T-helper 17 cell (primary cell): ENCODE measurements around the gene PCYOX1L. TPM values are rescaled to one million over a fixed set of nuclear protein-coding genes. Genes with fewer than 3 reads are reported as not detected.

Source experiments
- ATAC-seq: fragments of 150-1000 bp; cut with Tn5 transposase; 2 replicates; pipeline ENCODE4 v1.10.0; 2021; ENCODE audit warnings: mild to moderate bottlenecking, moderate library complexity
- DNase-seq, 3 donors: peaks; one replicate each; pipeline versions ENCODE4 v3.0.0 to v3.0.0-alpha.2; 2020 to 2021
- H3K9me3 ChIP-seq: one replicate; pipeline ENCODE4 v1.7.0; 2013; ENCODE audit warnings: low read length, mild to moderate bottlenecking; ENCODE audit not compliant: control insufficient read depth, poor library complexity, severe bottlenecking
- H3K27ac Mint-ChIP-seq: one replicate; pipeline ENCODE4 v1.8.0; 2022; ENCODE audit warnings: mild to moderate bottlenecking, moderate library complexity, mixed read lengths
- H3K27me3 Mint-ChIP-seq: one replicate; pipeline ENCODE4 v1.8.0; 2022; ENCODE audit warnings: mixed read lengths
- H3K36me3 Mint-ChIP-seq: one replicate; pipeline ENCODE4 v1.8.0; 2022; ENCODE audit warnings: low read depth, mixed read lengths
- H3K4me1 Mint-ChIP-seq: one replicate; pipeline ENCODE4 v1.8.0; 2022; ENCODE audit warnings: mild to moderate bottlenecking, mixed read lengths
- H3K4me3 Mint-ChIP-seq: one replicate; pipeline ENCODE4 v1.8.0; 2022; ENCODE audit warnings: mild to moderate bottlenecking, moderate library complexity, mixed read lengths
- total RNA-seq, 4 donors: library from RNA in 2 of 4; stranded (reverse) in 2 of 4; gene quantifications; one replicate each; pipeline ENCODE4 v1.2.3 and lab custom pipeline; 2022 to 2026

Gene PCYOX1L
- 10 to 100 TPM; 33.1 to 35.0 TPM for total RNA-seq
- total RNA-seq (lab: John Stamatoyannopoulos, UW): 40.2 to 44.7 reads per million in 2 donors

GRCh38 chr5:149357370-149358293 lies at the start of gene PCYOX1L:
TSS of gene PCYOX1L (plus strand) at chr5:149358046. CDS start at chr5:149358069, 23 bp downstream.
- Mint-ChIP-seq H3K36me3 (peaks cover 8% of the 10 kb centered on the region), H3K27me3 (no peaks in the 10 kb centered on the region), H3K27ac (peak within 1 kb of the TSS; percentile 95), H3K4me3 (peak within 1 kb of the TSS; percentile 97), H3K4me1 (peaks cover 58% of the 10 kb centered on the region)
- DNase-seq (peak; percentile 89 to 94 (median 93)), ATAC-seq (peak; percentile 97)
- no peaks in the 10 kb centered on the region for H3K9me3 ChIP-seq

- H3K9me3 ChIP-seq: no peaks in the 10 kb centered on the region
- Mint-ChIP-seq H3K27me3 (peaks cover 33% of the 10 kb centered on the region), H3K36me3 (peaks cover 4% of the 10 kb centered on the region), H3K27ac (no peak overlapping the region), H3K4me3 (no peak overlapping the region), H3K4me1 (no peaks in the 10 kb centered on the region)
- DNase-seq: no peak
- no peak for ATAC-seq
These were observed 48.5 kb upstream of the PCYOX1L start for GRCh38 chr5:149309354-149309753.

- Mint-ChIP-seq H3K4me1 (no peaks in the 10 kb centered on the region), H3K27me3 (peaks cover 29% of the 10 kb centered on the region), H3K4me3 (no peak overlapping the region), H3K36me3 (peaks cover 4% of the 10 kb centered on the region), H3K27ac (no peak overlapping the region)
- H3K9me3 ChIP-seq: no peaks in the 10 kb centered on the region
- no peak for ATAC-seq
- DNase-seq: no peak
These were observed 47.4 kb upstream of the PCYOX1L start for GRCh38 chr5:149310488-149310887.

- H3K4me1 Mint-ChIP-seq: no peaks in the 10 kb centered on the region
- no peak for ATAC-seq
- H3K36me3 Mint-ChIP-seq: peaks cover 2% of the 10 kb centered on the region
- DNase-seq: no peak
- H3K27ac Mint-ChIP-seq: no peak overlapping the region
- no peak overlapping the region for H3K4me3 Mint-ChIP-seq
- H3K9me3 ChIP-seq: no peaks in the 10 kb centered on the region
- peaks cover 29% of the 10 kb centered on the region for H3K27me3 Mint-ChIP-seq
These were observed 46.7 kb upstream of the PCYOX1L start for GRCh38 chr5:149310947-149311658.

GRCh38 chr5:149313151-149313841 lies 44.5 kb upstream of the PCYOX1L start:
- DNase-seq (no peak), ATAC-seq (no peak)
- H3K4me3 Mint-ChIP-seq: no peak overlapping the region
- no peaks in the 10 kb centered on the region for H3K4me1 Mint-ChIP-seq
- peak overlapping the region; percentile 24 for H3K27ac Mint-ChIP-seq
- H3K27me3 Mint-ChIP-seq: peaks cover 29% of the 10 kb centered on the region
- H3K36me3 Mint-ChIP-seq: peaks cover 2% of the 10 kb centered on the region
- no peaks in the 10 kb centered on the region for H3K9me3 ChIP-seq

- H3K27ac Mint-ChIP-seq: no peak overlapping the region
These were observed 43.2 kb upstream of the PCYOX1L start for GRCh38 chr5:149314571-149315111.

GRCh38 chr5:149315753-149316152 lies 42.1 kb upstream of the PCYOX1L start:
- ATAC-seq (no peak), DNase-seq (no peak)
- no peak overlapping the region for H3K4me3 Mint-ChIP-seq
- H3K9me3 ChIP-seq: no peaks in the 10 kb centered on the region
- H3K36me3 Mint-ChIP-seq: peaks cover 2% of the 10 kb centered on the region
- no peaks in the 10 kb centered on the region for H3K4me1 Mint-ChIP-seq
- peaks cover 15% of the 10 kb centered on the region for H3K27me3 Mint-ChIP-seq
- H3K27ac Mint-ChIP-seq: no peak overlapping the region

More at GRCh38 chr5:149314571-149315111, 43.2 kb upstream of the PCYOX1L start:
- Mint-ChIP-seq H3K4me3 (no peak overlapping the region), H3K4me1 (no peaks in the 10 kb centered on the region), H3K36me3 (peaks cover 2% of the 10 kb centered on the region), H3K27me3 (peaks cover 26% of the 10 kb centered on the region)
- DNase-seq (no peak), ATAC-seq (no peak)
- H3K9me3 ChIP-seq: no peaks in the 10 kb centered on the region

- H3K27ac Mint-ChIP-seq: no peak overlapping the region
- peak; percentile 71 for ATAC-seq
- no peaks in the 10 kb centered on the region for H3K4me1 Mint-ChIP-seq
These were observed 40.4 kb upstream of the PCYOX1L start for GRCh38 chr5:149317281-149318048.

GRCh38 chr5:149319174-149319573 lies 38.7 kb upstream of the PCYOX1L start:
- no peak for DNase-seq
- Mint-ChIP-seq H3K27ac (no peak overlapping the region), H3K27me3 (no peaks in the 10 kb centered on the region), H3K4me3 (no peak overlapping the region), H3K4me1 (no peaks in the 10 kb centered on the region), H3K36me3 (no peaks in the 10 kb centered on the region)
- ATAC-seq: no peak
- H3K9me3 ChIP-seq: no peaks in the 10 kb centered on the region

More at GRCh38 chr5:149317281-149318048, 40.4 kb upstream of the PCYOX1L start:
- peaks cover 2% of the 10 kb centered on the region for H3K27me3 Mint-ChIP-seq
- DNase-seq: peak in 1 of 3 donors; percentile 18
- H3K9me3 ChIP-seq: no peaks in the 10 kb centered on the region
- H3K36me3 Mint-ChIP-seq: peaks cover 2% of the 10 kb centered on the region
- no peak overlapping the region for H3K4me3 Mint-ChIP-seq

GRCh38 chr5:149320791-149321330 lies 37.0 kb upstream of the PCYOX1L start:
- no peaks in the 10 kb centered on the region for H3K27me3 Mint-ChIP-seq
- no peak for DNase-seq
- ATAC-seq: no peak
- H3K36me3 Mint-ChIP-seq: no peaks in the 10 kb centered on the region
- no peaks in the 10 kb centered on the region for H3K4me1 Mint-ChIP-seq
- H3K4me3 Mint-ChIP-seq: no peak overlapping the region
- no peaks in the 10 kb centered on the region for H3K9me3 ChIP-seq
- H3K27ac Mint-ChIP-seq: no peak overlapping the region

GRCh38 chr5:149322518-149322917 lies 35.3 kb upstream of the PCYOX1L start:
- Mint-ChIP-seq H3K36me3 (no peaks in the 10 kb centered on the region), H3K4me3 (no peak overlapping the region), H3K4me1 (peaks cover under 1% of the 10 kb centered on the region), H3K27ac (no peak overlapping the region), H3K27me3 (no peaks in the 10 kb centered on the region)
- DNase-seq: no peak
- ATAC-seq: no peak
- H3K9me3 ChIP-seq: no peaks in the 10 kb centered on the region

- Mint-ChIP-seq H3K4me3 (no peak overlapping the region), H3K36me3 (no peaks in the 10 kb centered on the region), H3K27me3 (no peaks in the 10 kb centered on the region), H3K27ac (no peak overlapping the region), H3K4me1 (peaks cover 2% of the 10 kb centered on the region)
- no peak for DNase-seq
- no peak for ATAC-seq
- H3K9me3 ChIP-seq: no peaks in the 10 kb centered on the region
These were observed 34.6 kb upstream of the PCYOX1L start for GRCh38 chr5:149323210-149323609.
